GM18505 (cell line): ENCODE results near the gene TTLL8.

Source experiments
- ATAC-seq: cut with Tn5 transposase; IDR thresholded peaks from one replicate; pipeline ENCODE4 v1.9.1; 2021; ENCODE audit not compliant: unreplicated experiment
- POLR2A ChIP-seq: IDR thresholded peaks from 4 replicates; pipeline ENCODE4 v1.6.1; 2011; ENCODE audit warnings: borderline replicate concordance; ENCODE audit not compliant: insufficient read depth, insufficient read length; ENCODE audit errors: extremely low read depth

The TTLL8 gene

DNA sequence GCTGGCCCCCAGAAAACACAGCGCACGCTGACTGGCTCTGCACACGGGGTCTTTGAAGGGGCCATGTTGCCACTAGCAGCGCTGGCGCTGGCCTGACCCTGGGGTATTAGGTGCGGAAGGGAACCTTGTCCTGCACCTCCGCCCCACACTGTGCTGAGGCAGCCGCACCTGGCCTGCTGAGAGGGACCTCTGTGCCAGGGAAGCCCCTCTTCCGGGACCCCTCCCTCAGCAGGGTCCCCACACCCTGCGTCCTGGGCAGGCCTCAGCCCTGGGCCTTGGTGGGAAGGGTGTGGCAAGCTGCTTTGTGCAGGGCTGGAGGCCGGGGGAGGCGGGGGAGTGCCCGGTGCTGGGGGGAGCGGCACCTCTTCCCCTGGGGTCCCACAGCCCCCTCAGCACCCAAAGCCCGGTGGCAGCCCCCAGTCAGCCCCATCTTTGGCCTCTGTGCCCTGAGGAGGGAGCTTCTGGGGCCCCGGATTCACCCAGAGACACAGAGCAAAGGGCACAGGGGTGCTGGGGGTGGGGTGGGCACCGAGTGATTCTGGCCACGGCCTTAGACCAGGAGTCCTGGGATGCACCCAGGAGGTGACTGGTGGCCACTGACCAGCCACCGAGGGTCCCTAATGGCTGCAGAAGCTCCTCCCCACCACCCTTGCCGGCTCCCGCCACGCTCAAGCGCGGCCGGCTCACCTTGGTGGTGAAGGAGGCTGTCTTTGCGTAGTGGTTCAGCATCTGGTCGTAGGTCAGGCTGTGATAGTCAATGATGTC lies 11.4 kb downstream of the TTLL8 start:
- no peak for ATAC-seq
- TF ChIP-seq POLR2A, result no peak

DNA sequence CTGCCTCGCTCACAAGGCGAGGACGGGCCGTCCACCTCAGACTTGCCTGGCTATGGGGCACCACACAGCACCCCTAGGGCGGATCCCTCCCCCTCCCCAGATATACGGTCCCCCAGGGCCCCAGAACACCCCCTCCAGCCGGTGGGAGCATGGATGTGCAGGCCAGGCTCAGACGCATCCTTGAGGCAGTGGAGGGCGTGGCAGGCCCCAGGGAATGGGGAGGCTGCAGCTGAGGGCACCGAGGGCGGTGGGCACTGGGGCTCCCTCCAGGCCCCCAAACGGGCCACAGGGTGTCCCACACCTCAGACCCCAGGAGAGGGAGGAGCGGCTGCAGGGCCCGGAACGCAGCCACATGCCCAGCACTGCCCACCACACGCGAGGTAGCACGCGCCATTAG lies 12.1 kb downstream of the TTLL8 start:
- no peak for TF ChIP-seq POLR2A
- no peak for ATAC-seq

DNA sequence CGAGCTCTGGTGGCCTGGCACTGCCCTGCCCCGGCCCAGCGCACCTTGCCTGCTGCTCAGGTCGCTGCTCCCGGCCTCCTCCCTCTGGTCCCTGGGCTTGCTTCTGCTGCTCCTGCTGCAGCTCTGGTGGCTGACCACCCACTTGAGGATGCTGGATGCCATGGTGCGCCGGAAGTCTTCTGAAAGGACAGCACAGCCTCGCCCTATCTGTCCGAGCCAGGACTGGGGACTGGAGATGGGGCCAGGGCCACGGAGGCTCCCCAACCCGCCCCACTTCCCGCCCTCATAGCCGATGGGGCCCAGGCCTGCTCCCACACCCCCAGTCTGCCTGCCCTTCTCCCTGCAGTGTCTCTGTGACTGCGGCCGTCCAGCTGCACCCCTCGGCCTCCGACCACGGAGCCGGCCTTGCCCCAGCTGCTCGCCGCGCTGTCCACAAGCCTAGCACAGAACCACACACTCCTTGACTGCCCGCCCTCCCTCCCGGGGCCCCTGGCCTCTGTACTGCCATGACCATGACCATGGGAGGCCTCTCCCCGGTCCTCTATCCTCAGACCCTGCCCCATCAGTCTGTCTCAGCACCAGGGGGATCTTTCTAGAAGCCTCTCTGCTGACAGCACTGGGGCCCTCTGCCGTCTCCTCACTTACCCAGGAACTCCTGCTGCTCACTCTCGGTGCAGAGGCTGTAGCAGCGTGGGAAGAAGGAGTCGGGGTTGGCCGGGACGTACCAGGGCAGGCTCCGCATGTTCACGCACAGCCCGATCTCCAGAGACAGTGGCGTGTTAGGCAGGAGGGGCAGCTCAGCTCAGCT lies 12.7 kb downstream of the TTLL8 start:
- no peak for TF ChIP-seq POLR2A
- no peak for ATAC-seq

DNA sequence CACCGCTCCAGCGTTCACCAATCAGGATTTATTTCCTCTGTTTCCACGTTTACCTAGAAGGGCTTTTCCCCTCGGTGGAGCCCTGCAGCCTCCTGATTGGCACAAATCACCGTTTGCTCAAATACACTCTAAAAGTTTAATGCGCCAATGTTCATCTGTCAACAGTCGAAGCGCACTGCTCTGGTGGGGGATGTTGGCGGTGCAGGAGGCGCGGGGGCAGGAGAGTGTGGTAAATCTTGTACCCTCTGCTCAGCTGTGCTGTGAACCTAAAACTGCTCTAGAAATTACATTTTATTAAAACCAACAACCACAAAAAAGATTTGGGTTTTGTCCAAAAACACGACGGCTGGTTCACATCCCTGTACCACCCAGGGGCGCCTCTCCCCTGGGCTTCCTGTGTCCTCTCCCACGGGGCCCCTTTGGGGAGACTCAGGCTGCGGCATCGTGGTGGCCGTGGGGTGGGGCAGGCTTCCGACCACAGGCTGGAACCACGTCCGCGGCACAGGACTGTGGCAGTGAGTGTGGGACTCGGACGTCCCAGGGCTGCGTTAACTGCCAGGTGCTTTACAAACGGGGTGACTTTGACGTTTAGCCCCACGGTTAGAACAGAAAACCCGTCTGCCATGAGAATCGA lies 13.5 kb downstream of the TTLL8 start:
- no peak for ATAC-seq
- no peak for TF ChIP-seq POLR2A

DNA sequence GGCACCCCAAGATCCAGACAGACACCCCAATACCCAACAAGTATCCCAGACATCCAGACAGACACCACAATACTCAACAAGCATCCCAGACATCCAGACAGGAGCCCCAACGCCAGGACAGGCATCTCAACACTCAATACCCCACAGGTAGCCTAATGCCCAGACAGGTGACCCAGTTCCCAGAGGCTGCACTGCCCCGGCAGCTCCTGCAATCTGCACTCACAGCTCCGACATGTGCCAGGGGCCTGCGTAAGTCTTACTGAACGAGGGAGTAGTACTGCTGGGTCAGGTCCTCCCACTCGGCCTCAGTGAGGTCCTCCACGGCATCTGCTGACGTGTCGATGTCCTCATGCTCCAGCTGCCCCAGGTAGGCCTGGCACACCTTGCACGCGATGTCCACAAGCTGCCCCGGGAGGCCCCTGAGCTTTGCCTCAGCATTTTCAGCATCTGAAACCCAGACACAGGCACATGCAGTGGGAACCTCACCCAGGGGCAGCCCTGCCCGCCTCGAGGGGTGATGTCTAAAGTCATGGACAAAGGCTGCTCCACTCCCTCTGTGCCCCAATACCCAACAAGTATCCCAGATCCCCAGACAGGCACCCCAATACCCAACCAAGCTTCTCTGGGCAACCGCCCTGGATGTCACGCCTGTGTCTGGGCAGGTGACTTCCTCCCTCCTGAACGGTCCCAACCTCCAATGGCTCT lies 16.6 kb downstream of the TTLL8 start:
- no peak for TF ChIP-seq POLR2A
- ATAC-seq, result no peak

DNA sequence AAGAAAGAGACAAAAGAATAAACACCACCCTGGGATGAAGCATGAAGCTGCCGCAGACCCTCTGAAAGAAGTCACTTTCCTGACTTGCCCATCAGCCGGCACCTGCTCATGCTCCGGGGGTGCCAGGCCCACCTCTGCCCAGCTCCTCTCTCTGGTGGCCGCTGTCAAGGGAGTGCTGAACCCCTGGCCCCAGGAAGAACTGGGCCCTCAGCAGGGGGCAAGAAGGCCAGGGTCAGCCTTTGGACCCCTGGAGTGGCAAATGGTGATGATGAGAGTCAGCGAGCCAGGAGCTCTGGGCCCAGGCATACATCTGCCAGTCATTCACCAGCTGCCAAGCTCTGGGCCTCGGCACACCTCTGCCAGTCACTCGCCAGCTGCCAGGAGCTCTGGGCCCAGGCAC lies 17.4 kb downstream of the TTLL8 start:
- ATAC-seq, result no peak
- TF ChIP-seq POLR2A, result no peak

DNA sequence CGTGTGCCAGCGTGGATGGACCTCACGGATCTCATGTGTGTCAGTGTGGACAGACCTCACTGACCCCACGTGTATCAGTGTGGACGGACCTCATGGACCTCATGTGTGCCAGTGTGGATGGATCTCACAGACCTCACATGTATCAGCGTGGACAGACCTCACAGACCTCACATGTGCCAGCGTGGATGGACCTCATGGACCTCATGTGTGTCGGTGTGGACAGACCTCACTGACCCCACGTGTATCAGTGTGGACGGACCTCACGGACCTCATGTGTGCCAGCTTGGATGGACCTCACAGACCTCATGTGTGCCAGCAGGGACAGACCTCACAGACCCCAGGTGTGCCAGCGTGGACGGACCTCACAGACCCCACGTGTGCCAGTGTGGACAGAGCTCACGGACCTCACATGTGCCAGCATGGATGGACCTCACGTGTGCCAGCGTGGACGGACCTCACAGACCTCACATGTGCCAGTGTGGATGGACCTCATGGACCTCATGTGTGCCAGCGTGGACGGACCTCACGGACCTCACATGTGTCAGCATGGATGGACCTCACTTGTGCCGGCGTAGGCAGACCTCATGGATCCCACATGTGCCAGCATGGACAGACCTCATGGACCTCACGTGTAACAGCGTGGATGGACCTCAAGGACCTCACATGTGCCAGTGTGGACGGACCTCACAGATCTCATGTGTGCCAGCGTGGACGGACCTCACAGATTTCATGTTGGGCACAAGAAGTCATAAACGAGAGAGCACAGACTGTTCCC lies 18.2 kb downstream of the TTLL8 start:
- no peak for TF ChIP-seq POLR2A
- no peak for ATAC-seq

DNA sequence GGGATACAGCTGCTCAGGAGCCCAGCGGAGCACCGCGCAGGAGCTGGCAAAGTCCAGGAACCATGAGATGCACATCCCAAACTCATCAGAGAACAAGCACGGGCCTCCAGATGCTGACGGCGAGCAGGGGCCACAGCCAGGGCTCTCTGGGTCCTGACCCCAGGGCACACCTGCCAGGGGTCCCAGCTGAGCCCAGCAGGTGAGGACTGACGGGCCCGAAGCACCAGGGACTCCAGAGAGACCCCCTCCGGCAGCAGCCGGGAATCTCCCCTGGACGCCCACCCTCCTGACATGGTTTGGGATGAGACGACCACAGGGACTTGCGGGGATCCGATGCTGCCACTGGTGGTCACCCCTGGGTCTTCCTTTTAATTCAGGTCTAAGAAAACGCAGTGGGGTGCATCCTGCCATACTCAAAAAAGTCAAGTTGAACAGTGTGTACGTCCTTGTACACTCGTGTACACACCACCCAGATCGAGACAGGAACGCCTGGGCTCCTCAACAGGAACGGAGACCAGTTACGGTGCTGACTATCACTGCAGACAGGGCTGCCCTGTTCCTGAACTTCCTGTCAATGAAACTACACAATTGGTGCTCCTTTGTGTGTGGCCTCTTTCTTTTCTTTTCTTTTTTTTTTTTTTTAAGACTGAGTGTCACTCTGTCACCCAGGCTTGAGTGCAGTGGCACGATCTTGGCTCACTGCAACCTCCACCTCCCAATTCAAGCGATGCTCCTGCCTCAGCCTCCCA lies 21.9 kb downstream of the TTLL8 start:
- TF ChIP-seq POLR2A, result no peak
- no peak for ATAC-seq

DNA sequence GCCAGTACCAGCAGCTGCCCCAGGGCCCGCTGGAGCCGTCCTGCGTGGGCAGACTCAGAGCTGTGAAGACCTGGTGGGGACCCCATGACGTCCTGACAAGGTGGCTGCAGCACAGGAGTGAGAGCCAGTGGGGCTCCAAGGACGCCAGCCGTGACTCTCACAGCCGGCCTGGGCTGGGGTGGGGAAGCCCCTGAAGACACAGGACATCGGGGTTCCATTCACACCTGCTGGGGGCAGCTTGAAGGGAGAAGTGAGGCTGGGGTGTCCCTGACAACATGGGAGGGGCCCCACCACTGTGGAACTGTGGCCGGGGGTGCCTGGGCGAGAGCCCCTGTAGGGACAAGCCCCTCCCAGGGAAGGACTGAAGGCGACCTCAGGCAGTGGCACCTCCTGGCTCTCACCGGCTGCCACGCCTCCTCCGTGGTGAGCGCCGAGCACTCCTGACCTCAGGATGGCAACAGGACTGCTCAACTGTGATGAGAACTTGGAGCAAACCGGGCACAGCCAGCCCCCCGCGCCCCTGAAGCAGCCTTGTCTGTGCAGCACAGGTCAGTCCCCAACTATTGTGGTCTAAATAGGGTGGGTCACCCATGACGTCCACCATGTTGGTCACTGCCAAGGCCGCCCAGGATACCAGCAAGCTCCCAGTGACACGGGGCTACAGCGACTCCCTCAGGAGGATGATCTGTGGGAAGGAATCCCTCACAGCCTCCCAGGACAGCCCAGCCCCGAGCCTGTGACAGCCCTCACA lies 22.8 kb downstream of the TTLL8 start:
- TF ChIP-seq POLR2A, result no peak
- no peak for ATAC-seq

DNA sequence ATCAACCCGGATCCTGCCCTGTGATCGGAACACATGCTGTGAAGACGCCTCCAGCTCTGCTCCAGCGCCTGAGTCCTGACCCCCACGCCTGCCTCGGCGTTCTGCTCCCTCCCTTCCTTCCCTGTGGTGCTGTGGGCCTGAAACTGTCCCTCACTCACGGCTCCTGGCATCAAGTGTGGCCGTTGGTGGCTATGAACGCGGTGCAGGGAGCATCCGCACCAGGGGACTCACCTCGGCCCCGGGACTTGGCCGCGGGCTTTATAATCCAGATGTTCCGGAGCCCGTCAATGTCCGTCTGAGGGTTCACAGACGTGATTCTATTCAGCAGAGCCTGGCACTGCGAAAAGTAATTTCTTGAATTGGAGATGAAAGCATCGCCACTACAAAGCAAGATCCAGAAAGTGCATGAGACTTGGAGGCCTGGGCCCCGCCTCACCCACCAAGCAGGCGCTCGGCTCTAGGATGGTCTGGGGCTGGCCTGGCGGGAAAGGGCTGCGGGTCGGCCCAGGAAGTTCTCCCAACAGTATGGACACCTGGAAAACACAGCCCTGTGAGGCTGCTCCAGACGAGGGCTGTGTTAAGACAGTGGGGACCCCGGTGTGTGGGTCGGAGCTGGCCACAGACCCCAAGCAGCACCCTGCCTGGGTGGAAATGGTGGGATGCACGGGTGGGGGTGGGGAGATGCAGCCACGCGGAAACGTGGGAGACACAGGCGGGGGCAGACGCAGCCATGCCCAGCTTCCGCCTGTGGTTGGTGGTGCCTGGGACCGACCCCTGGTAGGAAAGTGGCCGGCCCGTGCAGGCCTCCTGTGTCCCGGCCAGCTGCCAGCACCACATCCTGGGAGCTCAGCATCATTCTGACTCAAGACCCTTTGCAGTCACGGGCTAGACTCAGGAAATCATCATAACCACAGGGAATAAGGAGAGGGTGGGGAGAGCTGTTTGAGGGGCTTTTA lies 23.7 kb downstream of the TTLL8 start:
- no peak for TF ChIP-seq POLR2A
- ATAC-seq, result no peak
